Left lung (tissue), 10 donors: ENCODE results near the gene OPALIN. TPM values are rescaled to one million over a fixed set of nuclear protein-coding genes. Genes with fewer than 3 reads are reported as not detected.

ENCODE experiments used
- ATAC-seq: fragments of 200-7000 bp; cut with Tn5 transposase; one replicate; pipeline ENCODE4 v1.9.1; 2020; ENCODE audit warnings: moderate library complexity
- DNase-seq, 4 donors: peaks; one replicate each; pipeline ENCODE4 v3.0.0-alpha.2; 2013 to 2020
- H3K27ac ChIP-seq, 2 donors: fragments of 200-600 bp; sonication (generic) in 1 of 2; one replicate each; pipeline versions ENCODE4 v1.5.0 to v1.8.0; 2020 to 2021
- H3K27me3 ChIP-seq, 2 donors: fragments of 200-600 bp; sonication (generic) in 1 of 2; one replicate each; pipeline versions ENCODE4 v1.5.0 to v1.8.0; 2020 to 2021
- H3K36me3 ChIP-seq, 2 donors: fragments of 200-600 bp; sonication (generic) in 1 of 2; one replicate each; pipeline versions ENCODE4 v1.5.0 to v1.8.0; 2020 to 2021
- H3K4me1 ChIP-seq, 2 donors: fragments of 200-600 bp; one replicate each; pipeline ENCODE4 v1.8.0; 2021
- H3K4me3 ChIP-seq, 2 donors: fragments of 200-600 bp; sonication (generic) in 1 of 2; one replicate each; pipeline versions ENCODE4 v1.5.0 to v1.8.0; 2020 to 2021; ENCODE audit warnings: mild to moderate bottlenecking in 1 of 2
- H3K9me3 ChIP-seq, 2 donors: fragments of 200-600 bp; sonication (generic) in 1 of 2; one replicate each; pipeline versions ENCODE4 v1.5.0 to v1.8.0; 2020 to 2021
- intact Hi-C, 2 donors: fragments of 100-400 bp; cut with DNase I; formaldehyde crosslinking; loops; one replicate each; pipeline versions ENCODE4 v1.11.2 to v1.14.2; 2022
- polyA plus RNA-seq, 6 donors: library from polyadenylated mRNA; unstranded; fragments of 120-200 nt; gene quantifications; one replicate each; pipeline ENCODE4 v1.2.1, GENCODE V29; 2013; ENCODE audit not compliant: insufficient read length in 6 of 6
- total RNA-seq, 2 donors: library from RNA; stranded (reverse); fragmentation: NEBNext Ultra II Directional; extraction: Animal tissue kit (Norgen Biotek cat#: 25700); gene quantifications; one replicate each; pipeline ENCODE4 v1.2.1, GENCODE V29; 2021
- TF ChIP-seq, protein P1 (sequence below), 2 donors: fragments of 200-600 bp; sonication (generic) in 1 of 2; IDR thresholded peaks; one replicate each; pipeline versions ENCODE4 v1.5.0 to v1.8.0; 2021; ENCODE audit warnings: antibody characterized with exemption in 2 of 2
- donor health status: DM: no; HTN: yes; CAD: no.
- donor health status: DM: no; HTN: no; CAD: no.

The OPALIN gene
- total and polyA plus RNA-seq, 8 donors = not detected

DNA sequence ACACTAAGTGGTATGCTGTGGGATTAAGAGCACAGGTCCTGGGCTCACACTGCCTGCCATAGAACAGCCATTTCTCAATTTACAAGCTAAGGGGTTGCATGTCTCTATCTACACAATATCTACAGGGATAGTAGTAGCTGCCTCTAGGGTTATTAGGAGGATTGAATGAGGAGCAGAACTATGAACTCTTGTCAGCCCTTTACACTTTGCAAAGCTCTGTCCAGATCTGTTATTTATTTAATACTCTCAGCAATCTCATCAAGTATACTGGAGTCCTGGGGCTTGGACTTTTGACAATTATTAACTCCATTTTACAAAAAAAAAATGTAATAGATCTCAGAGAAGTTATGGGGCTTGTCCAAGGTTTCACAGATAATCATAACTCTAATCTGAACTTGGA, 6.8 kb downstream of the OPALIN start:
- ATAC-seq (peak; percentile 34), DNase-seq (no peak)
- H3K9me3 ChIP-seq = no peaks in the 10 kb centered on the region
- intact Hi-C loops = no loop called here
- no peak overlapping the region for H3K4me3 ChIP-seq
- H3K36me3 ChIP-seq = no peaks in the 10 kb centered on the region
- TF ChIP-seq, protein P1, sequence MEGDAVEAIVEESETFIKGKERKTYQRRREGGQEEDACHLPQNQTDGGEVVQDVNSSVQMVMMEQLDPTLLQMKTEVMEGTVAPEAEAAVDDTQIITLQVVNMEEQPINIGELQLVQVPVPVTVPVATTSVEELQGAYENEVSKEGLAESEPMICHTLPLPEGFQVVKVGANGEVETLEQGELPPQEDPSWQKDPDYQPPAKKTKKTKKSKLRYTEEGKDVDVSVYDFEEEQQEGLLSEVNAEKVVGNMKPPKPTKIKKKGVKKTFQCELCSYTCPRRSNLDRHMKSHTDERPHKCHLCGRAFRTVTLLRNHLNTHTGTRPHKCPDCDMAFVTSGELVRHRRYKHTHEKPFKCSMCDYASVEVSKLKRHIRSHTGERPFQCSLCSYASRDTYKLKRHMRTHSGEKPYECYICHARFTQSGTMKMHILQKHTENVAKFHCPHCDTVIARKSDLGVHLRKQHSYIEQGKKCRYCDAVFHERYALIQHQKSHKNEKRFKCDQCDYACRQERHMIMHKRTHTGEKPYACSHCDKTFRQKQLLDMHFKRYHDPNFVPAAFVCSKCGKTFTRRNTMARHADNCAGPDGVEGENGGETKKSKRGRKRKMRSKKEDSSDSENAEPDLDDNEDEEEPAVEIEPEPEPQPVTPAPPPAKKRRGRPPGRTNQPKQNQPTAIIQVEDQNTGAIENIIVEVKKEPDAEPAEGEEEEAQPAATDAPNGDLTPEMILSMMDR (IDR thresholded peaks at IDR 0.05) = no peak
- H3K4me1 ChIP-seq = no peaks in the 10 kb centered on the region
- H3K27ac ChIP-seq = no peak overlapping the region
- peaks cover 0 to 3% of the 10 kb centered on the region in 2 donors for H3K27me3 ChIP-seq

DNA sequence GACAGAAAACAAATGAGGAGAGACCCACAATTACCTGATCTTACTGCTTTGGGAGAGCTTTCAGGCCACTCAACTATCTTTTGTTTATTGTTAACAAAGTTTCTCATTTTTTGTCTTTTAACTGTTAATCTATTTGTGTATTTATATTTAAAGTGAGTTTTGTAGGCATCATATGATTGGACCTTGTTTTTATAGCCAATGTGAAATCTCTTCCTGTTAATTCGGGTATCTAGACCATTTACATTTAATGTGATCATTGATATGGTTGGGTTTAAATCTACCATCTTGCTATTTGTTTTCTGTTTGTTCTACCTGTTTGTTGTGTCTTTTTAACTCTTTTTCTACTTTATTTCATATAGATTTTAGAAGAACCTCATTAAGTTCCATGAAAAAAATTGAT, 12.5 kb downstream of the OPALIN start:
- H3K27me3 ChIP-seq = no peaks in the 10 kb centered on the region
- no peak for DNase-seq
- no peak overlapping the region for H3K27ac ChIP-seq
- ATAC-seq = no peak
- intact Hi-C loops = no loop called here
- H3K9me3 ChIP-seq = peaks cover 2 to 13% of the 10 kb centered on the region in 2 donors
- TF ChIP-seq, protein P1 (IDR thresholded peaks at IDR 0.05) = no peak
- H3K36me3 ChIP-seq = no peaks in the 10 kb centered on the region
- no peak overlapping the region for H3K4me3 ChIP-seq
- no peaks in the 10 kb centered on the region for H3K4me1 ChIP-seq

DNA sequence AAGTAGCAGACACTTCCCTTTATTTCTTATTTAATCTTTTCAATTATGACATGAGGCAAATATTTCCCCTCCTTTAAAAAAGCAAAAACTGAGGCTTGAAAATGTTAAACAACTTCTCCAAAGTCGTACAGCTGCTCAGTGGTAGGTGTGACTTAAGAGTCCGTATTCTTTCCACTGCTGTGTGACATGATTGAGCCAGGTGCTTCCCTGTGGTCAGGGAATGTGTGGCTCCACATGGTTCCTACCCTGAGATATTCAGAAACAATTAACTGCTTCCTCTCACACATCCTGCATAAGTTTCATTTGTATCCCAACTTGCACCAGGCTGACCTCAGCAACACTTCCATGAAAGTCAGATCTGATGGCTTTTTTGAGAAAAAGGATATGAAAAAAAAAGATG, 13.6 kb downstream of the OPALIN start:
- H3K27ac ChIP-seq = no peak overlapping the region
- no peak overlapping the region for H3K4me3 ChIP-seq
- no peak for ATAC-seq
- H3K27me3 ChIP-seq = no peaks in the 10 kb centered on the region
- DNase-seq = no peak
- H3K4me1 ChIP-seq = no peaks in the 10 kb centered on the region
- TF ChIP-seq, protein P1 (IDR thresholded peaks at IDR 0.05) = no peak
- peaks cover 2 to 13% of the 10 kb centered on the region in 2 donors for H3K9me3 ChIP-seq
- no peaks in the 10 kb centered on the region for H3K36me3 ChIP-seq
- intact Hi-C loops = no loop called here

DNA sequence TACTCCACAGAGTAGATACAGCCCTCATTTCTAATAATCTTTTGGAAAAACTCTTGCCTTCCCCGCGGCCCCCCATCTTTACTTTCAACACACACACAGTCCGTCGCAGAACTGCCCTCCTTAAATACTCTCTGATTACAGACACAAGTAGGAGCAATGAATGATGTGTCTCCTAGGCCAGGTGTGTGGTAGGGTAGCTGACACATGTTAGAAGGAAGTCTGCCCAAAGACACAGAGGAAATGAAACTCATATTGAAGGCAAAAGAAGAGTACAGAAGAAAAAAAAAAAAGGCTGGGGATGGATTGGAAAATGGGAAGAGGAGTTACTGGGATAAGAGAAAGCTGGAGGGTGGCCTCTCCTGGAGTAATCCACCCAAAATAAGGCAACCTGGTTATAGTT, 14.6 kb downstream of the OPALIN start:
- Histone ChIP-seq H3K4me3 (no peak overlapping the region), H3K27me3 (no peaks in the 10 kb centered on the region), H3K27ac (no peak overlapping the region), H3K36me3 (no peaks in the 10 kb centered on the region), H3K4me1 (no peaks in the 10 kb centered on the region), H3K9me3 (peaks cover 2 to 13% of the 10 kb centered on the region in 2 donors)
- no peak for ATAC-seq
- intact Hi-C loops = no loop called here
- TF ChIP-seq, protein P1 (IDR thresholded peaks at IDR 0.05) = no peak
- DNase-seq = no peak

DNA sequence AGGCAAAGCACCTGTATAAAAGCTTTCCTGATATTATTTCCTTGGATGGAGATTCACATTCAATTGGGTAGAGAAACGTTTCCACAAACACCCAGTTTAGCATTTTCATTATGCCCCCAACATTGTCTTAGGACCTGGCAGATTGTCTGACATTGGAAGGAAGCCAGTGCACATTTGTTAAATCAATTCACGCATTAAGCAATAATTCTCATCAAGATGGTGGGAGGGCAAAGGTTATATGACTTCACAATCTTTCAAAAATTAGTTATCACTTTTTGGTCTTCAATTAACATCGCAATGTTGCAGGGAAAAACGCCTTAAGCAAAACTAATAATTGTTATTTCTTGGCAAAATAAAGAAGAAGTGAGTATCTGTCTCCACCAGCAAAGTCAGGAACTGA, 16.4 kb downstream of the OPALIN start:
- H3K4me3 ChIP-seq = no peak overlapping the region
- H3K9me3 ChIP-seq = peaks cover 2 to 13% of the 10 kb centered on the region in 2 donors
- no peak for ATAC-seq
- H3K4me1 ChIP-seq = no peaks in the 10 kb centered on the region
- DNase-seq = no peak
- no peaks in the 10 kb centered on the region for H3K36me3 ChIP-seq
- TF ChIP-seq, protein P1 (IDR thresholded peaks at IDR 0.05) = no peak
- H3K27ac ChIP-seq = no peak overlapping the region
- intact Hi-C loops = no loop called here
- H3K27me3 ChIP-seq = no peaks in the 10 kb centered on the region
